Measurements from ENCODE around the gene TMEM178A.

DNA sequence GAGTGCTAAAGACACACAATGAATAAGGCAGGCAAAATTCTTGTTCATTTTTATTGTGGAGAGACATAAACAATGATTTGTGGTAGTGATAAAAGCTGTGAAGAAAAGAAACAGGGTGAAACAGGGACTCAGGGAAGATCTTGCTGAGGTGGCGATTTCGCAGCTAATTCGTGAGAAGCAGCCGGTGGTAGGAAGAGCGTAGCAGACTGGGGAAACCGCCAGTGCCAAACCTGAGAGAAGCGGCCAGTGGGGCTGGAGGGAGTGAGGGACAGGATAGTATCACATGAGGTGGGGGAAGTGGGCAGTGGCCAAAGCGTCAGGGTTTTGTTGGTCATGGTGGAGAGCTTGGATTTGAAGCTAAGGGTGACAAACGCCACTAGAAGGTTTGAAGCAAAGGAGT, 42.3 kb downstream of the TMEM178A start:
- TF ChIP-seq POLR2A (IDR thresholded peaks at IDR 0.05): no peak
- TF ChIP-seq, protein P1, sequence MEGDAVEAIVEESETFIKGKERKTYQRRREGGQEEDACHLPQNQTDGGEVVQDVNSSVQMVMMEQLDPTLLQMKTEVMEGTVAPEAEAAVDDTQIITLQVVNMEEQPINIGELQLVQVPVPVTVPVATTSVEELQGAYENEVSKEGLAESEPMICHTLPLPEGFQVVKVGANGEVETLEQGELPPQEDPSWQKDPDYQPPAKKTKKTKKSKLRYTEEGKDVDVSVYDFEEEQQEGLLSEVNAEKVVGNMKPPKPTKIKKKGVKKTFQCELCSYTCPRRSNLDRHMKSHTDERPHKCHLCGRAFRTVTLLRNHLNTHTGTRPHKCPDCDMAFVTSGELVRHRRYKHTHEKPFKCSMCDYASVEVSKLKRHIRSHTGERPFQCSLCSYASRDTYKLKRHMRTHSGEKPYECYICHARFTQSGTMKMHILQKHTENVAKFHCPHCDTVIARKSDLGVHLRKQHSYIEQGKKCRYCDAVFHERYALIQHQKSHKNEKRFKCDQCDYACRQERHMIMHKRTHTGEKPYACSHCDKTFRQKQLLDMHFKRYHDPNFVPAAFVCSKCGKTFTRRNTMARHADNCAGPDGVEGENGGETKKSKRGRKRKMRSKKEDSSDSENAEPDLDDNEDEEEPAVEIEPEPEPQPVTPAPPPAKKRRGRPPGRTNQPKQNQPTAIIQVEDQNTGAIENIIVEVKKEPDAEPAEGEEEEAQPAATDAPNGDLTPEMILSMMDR (IDR thresholded peaks at IDR 0.05): no peak
